GM21619 (cell line): ENCODE results near the gene EMP2.
"Not testable (repeated sequence)": the region's sequence is repeated elsewhere in the genome, so short reads cannot be mapped to it uniquely, and the experiment has no call there.

Experiments used
- ATAC-seq: cut with Tn5 transposase; IDR thresholded peaks from one replicate; pipeline ENCODE4 v1.9.1; 2021; ENCODE audit not compliant: unreplicated experiment

Gene EMP2

DNA sequence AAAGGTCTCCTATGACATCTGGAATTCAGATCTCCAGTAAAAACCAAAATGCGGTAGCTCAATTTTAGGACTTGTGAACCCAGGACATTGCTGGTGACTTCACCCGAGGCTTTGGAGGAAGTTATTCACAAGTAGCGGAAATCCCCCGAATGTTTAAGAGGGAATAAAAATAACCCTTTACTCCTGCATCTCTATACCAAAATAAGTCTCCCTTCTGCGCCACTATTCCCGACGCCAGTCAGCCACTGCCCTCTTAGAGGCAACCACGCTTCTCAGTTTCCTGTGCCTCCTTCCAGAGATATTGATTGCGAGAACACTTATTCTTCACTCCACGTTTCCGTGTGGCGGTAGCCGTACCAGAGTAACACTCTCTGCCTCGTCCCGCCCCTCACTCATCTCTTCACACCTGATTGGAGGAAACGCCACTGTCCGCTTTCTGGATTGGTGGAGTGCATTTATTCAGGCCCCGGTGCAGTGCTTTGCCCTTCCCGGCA is 27.4 kb downstream of the EMP2 start:
- peak; percentile 92 for ATAC-seq

DNA sequence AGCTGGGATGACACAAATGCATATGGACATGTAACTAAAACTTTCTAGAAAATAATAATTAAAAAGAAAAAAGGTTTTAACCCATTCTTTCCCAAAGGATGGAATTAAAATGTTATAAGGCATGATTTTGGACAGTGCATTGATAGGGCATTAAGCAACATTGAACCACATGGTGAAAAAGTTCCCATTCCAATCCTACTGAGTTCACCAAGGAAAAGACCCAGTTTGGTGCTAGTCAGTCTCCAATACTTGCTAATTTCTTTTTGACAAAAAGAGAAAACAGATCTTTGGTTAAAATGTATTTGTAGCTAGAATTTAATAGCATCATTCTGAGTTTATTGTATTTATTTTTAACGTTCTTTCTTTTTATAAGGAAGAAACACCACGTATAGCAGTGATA is 28.1 kb downstream of the EMP2 start:
- no peak for ATAC-seq

DNA sequence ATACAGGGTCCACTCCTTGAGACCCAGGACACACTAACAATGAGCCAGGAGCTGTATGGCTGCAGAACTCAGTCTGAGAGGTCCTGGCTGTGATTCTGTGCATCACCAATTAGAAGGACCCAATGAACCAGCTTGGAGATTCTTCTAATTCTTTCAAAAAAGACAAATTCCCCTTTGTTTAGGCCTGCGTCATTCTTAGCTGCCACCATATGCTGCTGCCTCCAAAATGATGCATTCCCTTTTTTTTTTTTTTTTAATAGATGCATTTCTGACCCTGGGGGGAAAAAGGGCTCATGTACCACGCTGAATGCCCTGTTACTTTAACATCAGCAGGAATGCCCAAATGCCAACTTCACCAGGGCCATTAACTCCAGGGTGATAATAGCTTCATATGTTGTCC is 28.5 kb downstream of the EMP2 start:
- no peak for ATAC-seq

DNA sequence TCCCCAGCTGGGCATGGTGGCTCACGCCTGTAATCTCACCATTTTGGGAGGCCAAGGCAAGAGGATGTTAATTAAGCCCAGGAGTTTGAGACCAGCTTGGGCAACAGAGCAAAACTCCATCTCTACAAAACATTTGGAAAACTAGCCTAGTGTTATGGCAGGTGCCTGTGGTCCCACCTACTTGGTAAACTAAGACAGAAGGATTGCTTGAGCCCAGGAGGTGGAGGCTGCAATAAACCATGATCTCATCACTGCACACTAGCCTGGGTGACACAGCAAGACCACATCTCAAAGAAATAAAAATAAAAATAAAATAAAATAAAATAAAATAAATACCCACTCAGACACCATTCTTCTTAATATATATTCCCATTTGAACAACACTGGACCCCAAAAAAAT is 32.0 kb downstream of the EMP2 start:
- no peak for ATAC-seq

DNA sequence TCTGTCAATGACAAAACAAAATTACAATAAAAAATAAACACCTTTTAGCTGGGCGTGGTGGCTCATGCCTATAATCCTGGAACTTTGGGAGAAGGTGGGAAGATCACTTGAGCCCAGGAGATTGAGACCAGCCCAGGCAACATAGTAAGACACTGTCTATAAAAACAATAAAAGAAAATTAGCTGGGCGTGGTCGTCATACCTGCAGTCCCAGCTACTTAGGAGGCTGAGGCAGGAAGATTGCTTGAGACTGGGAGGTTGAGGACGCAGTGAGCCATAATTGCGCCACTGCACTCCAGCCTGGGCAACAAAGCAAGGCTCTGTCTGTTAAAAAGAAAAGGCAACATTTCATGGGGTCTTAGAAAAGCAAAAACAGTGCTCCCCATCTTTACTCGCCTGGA is 32.7 kb downstream of the EMP2 start:
- no peak for ATAC-seq

DNA sequence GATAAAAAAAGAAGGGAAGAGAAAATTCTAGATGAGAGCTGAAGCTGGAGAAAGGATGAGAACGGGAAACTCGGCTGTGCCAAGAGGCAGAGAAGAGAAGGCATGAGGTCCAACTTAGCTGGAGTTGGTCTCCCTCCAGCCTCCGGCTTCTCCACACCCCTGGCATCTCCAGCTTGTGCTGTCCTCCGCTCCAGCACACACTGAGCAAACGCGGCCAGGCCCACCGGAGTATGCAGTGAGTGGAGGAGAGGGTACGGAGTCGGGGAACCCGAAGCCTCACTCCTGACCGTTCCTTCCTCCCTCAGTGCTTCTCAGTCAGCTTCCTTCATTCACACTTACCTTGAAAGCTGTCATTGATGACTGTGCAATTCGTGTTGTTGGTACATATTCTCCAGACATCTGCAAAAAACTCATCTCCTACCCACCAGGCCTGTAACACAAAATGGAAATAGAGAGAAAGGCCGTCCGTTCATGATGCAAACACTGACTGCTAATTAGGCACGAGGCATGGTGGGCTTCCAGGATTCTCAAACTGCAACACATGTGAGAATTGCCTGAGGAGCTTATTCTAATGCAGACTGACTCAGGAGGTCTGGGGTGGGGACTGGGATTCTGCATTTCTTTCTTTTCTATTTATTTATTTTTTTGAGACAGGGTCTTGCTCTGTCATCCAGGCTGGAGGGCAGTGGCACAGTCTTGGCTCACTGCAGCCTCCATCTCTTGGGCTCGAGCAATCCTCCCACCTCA is 37.0 kb downstream of the EMP2 start:
- no peak for ATAC-seq

DNA sequence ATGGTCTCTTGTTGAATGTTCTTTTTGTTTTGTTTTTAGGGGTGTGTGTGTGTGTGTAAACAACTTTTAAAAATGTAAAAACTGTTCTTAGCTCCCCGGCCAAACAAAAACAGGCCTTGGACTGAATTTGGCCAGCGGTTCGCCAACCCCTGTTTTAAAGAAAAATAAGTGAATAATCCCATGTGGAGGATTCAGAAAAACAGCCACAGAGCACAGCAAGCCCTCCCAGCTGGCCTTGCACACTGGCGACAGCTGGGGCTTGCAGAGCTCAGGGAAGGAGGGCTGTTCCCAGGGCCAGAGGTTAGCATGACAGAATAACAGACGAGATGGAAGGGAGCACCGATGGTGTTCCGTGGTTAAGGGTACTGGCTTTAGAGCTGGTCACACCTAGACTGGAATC is 39.0 kb downstream of the EMP2 start:
- no peak for ATAC-seq

DNA sequence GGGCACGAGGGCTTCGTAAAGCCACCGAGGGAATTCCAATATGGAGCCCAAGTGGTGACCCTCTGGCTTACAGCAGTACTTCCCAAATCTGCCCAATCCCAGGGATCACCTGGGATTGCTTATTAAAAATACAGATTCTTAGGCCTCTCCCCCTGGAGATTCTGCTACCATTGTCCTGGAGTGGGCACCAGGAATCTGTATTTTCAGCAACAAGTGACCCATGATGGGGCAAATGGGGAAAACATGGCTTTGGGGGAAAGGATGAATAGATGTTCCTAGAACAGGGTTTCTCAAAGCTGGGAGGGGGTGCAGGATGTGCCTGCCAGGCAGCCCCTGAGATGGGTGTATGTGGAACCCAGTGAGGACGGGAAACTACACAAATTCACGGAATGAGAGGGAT is 40.6 kb downstream of the EMP2 start:
- ATAC-seq: no peak

DNA sequence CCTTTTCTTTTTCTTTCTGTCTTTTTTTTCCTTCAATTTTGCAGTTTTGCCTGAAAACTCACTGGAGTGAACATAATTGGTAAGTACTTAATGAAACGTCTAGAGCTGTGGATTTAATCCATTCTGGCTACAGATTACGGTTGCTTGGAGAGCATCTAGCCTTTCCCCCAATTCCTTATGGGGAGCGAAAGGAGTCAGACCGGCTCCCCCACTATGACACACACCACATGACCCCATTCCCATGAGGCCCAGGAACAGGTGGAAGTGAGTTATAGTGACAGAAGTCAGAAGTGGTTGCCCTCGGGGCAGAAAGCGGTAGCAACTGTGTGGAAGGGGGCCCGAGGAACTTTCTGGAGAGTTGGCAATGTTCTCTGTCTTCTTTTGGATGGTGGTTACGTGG is 41.2 kb downstream of the EMP2 start:
- no peak for ATAC-seq

DNA sequence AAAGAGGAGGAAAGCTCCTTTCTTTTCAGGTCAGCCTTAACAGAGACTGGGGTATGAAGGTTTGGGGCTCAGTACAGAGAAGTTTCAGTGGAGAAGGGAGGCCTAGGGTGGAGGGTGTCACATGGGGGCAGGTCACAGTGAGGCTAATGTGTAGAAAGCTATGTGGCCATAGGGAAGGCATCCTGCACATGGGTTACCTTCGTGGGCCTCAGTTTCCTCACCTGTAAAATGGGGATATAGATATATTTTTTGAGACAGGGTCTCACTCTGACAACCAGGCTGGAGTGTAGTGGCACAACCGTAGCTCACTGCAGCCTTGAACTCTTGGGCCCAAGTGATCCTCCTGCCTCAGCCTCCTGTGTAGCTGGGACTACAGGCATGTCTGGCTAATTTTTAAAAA is 41.8 kb downstream of the EMP2 start:
- no peak for ATAC-seq

DNA sequence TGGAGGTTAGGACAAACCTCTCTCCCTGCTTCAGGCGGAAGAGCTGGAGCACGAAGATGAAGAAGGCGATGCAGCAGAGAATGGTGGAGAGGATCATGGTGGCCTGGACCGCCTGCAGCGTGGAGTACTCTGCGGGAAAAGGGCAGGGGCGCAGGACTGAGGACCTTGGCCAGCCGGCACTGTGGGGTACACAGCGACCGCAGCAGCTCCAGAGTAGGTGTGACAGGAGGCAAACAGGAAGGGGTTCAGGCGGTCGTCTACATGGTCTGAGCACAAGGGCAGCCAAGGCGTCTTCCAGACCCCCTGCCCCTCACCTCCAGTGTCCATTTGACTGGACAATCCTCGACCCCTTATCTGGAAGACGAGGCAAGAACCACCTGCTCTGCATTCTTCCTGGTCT is 42.5 kb downstream of the EMP2 start:
- ATAC-seq: no peak

DNA sequence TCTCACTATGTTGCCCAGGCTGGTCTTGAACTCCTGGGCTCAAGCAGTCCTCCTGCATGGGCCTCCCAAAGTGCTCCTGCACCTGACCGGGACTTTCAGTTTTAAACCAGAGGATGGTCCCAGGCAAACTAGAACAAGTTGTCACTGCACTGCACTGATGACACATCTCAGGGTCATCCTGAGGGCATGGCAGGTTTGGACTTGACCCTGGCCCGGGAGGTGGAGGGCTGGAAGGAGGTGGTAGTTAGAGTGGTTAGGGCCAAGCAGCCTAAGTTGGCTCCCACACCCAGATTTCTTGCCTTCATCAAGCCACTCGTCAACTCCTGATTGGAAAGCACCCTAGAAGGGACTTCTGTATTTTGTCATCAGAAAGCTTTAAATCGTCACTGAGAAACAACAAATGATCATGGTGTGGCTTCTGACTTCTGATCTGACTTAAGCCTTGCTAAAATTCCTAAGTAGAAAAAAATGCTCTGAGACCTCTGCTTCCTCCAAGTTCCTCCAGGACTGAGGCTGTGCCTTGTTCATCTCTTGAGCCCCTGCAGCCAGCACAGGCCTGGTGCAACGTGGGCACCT is 43.5 kb downstream of the EMP2 start:
- ATAC-seq: no peak

DNA sequence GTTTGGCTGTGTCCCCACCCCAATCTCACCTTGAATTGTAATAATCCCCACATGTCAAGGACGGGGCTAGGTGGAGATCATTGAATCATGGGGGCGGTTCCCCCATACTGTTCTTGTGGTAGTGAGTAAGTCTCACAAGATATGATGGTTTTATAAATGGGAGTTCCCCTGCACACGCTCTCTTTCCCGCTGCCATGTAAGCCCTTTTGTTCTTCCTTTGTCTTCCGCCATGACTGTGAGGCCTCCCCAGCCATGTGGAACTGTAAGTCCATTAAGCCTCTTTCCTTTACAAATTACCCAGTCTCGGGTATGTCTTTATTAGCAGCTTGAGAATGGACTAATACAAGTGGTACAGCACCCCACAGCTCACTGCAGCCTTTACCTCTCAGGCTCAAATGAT is 44.1 kb downstream of the EMP2 start:
- not testable (repeated sequence) for ATAC-seq

DNA sequence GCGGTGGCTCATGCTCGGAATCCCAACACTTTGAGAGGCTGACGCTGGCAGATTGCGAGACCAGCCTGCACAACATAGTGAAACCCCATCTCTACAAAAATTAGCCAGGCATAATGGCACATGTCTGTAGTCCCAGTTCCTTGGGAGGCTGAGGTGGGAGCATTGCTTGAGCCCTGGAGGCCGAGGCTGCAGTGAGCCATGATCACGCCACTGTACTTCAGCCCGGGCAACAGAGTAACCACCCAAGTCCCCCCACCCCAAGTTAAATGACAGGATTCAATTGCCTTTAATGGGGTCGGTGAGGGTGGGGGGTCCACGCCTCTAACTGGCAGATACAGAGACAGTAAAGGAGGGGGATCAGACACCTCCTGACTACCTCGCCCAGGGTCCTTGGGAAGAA is 44.9 kb downstream of the EMP2 start:
- no peak for ATAC-seq

DNA sequence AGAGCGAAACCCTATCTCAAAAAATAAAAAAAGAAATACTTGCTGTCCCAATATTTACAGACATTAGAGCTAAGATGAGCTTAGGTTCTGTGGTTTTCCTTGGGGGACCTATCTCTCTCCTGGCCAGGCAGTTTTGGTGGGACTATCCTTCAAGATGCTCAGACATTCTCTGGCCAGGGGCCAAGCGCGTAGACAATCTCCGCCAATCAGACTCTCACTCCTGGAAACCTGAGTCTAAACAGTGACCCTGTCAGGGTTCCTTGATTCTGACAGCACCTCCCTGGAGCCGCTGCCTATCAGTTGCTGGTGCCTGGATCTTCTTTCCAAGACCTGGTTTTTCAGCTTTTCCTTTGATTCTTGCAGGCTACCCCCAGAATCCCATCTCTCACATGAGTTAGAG is 45.6 kb downstream of the EMP2 start:
- ATAC-seq: no peak

DNA sequence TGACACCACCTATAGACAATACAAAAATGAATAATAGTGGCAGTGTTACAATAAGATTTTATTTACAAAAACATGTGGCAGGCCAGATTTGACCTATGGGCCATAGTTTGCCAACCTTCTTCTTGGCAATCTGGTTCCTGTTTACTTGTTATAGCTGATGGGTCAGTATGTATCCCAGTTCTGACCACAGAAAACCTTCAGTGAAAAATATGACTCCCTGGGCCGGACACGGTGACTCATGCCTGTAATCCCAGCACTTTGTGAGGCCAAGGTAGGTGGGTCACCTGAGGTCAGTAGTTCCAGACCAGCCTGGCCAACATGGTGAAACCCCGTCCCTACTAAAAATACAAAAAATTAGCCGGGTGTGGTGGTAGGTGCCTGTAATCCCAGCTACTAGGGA is 46.8 kb downstream of the EMP2 start:
- ATAC-seq: not testable (repeated sequence)

DNA sequence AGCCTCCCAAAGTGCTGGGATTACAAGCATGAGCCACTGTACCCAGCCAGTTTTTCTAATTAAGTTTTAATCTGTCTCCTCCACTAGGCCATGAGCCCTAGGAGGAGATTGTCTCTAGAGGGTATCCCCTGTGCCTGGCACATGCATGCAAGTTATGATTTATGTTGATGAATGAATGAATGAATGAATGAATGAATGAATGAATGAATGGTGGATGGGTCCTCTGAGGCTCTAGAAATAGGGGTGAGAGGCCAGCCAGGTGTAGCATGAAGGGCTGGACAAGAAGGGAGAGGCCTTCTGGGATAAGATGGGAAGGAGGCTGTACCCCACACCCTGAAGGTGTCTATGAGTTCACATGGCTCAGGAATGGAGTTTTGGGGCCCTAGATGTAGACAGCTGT is 48.8 kb downstream of the EMP2 start:
- no peak for ATAC-seq

DNA sequence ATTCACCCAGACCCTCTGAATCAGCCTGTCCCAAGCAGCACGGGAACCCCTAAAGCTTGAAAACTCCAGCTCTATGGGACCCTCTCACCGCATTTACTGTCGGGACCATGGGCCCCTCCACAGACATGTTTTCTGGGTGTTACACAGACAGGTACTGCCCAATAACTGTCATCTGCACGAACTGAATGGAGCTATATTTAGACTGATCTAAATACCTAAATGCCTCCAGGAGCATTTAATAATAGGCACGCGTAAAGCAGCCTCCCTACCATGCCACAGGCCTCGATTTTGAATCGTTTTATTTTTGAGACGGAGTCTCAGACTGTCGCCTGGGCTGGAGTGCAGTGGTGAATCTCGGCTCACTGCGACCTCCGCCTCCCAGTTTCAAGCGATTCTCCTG is 49.7 kb downstream of the EMP2 start:
- no peak for ATAC-seq

DNA sequence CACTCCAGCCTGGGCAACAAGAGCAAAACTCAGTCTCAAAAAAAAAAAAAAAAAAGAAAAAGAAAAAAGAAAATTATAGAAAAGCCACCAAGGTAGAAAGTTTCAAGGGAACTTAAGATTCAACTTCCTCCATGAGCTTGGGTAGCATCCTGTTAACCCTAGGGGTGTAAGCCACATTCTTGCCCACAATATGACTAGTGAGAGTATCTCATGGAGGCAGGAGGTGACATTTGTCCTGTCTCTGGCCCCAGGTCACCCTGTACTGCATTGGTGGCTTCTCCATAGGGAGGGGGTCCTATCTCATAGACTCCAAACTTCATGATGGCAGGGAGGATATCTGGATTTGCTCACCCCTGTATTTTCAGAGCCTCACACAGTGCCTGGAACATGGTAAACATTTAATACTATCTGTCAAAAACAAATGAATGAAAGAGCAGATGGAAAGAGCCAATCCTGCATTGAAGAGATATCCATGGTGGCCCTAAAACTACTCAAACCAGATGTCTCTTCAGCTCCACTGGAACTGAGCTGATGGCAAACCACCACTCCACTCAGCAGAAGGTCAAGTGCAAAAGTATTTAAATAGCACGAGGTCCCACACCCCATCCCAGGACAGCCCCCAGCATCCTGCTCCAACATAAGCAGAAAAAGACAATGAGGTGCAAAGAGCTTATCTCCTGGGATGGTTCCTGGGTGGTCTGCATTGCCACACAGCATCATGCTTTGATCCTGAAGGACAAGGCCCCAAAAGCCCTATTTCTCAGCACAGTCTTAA is 50.3 kb downstream of the EMP2 start:
- no peak for ATAC-seq

DNA sequence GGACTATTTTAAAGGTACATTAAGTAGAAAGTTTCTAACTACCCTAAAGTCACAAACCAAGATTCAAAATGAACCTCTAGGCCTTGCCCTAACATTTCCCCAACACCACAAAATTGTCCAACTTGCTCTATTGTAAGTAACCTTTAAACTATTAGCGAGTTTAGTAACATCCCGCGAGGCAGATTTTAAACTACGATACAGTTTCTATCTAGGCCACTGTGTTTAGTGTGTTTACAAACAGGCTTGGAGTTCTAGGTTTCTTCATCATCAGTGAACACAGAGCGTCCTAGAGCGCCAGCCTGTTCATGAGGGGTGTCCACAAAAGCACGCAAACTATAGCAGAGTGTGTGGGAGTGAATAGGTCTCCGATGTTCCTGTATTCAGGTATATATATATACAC is 51.8 kb downstream of the EMP2 start:
- ATAC-seq: no peak

DNA sequence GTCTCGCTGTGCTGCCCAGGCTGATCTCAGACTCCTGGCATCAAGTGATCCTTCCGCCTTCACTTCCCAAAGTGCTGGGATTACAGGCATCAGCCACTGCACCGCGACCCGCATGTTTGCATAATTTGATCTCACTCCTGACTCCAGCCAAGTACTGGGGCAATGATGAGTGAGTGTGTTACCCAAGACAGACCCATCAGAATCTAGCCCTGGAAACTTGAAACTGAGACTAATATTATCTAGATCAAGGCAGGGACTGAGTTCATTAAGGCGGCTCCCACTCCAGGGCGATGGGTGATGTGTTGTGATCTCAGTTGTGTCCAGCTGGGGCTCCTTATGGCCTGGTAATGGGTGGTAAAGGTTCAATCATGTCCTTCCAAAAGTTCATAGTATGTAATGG is 53.4 kb downstream of the EMP2 start:
- ATAC-seq: no peak

DNA sequence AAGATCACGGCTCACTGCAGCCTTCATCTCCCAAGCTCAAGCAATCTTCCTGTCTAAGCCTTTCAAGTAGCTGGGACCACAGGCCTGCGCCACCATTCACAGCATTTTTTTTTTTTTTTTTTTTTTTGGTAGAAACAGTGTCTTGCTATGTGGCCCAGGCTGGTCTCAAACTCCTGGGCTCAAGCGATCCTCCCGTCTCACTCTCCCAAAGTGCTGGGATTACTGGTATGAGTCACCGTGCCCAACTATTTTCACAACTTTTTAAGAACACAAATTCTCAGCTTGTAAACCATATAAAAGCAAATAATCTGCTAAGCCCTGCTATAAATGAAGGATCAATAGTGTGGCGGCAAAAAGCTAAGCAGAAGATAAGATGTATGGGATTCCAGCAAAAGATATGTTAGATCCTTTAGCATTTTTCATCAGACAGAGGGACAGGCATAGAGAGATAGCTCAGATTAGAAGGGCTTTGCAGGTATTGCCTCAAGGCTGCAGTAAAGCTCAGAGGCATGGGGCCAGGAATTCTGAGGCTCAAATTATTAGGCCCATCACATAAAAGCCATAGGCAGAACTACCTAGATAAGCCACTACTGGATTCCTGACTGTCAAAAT is 55.1 kb downstream of the EMP2 start:
- ATAC-seq: no peak
